ENCODE results near the gene SYNGAP1.

The SYNGAP1 gene

DNA sequence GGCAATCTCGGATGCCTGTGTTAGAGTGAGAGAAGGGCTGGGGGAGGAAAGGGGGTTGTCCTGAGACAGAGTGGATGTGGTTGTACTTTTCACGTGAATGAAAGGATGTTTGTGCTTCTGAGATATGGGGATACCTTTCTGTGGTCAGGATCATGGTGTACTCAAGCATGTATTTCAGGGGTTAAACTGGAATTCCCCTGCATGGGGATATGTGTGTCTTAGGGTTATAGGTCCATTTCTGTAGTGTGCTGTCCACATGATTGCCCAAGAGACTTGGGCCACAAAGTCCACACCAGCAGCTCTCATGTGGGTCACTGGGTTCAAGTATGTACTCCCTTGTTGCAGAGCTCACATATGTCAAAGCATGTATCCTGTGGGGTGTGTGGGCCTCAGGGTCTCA, 10.5 kb downstream of the SYNGAP1 start:
- H2AFZ ChIP-seq (ENCODE audit: low read depth, low read length, severe bottlenecking) = no peak overlapping the region
- no peaks in the 10 kb centered on the region for H3K79me2 ChIP-seq (ENCODE audit: insufficient read depth, low read length)
- peaks cover 23% of the 10 kb centered on the region for H3F3A ChIP-seq (ENCODE audit: insufficient read depth)
- H3K9me2 ChIP-seq (replicated peaks; ENCODE audit: insufficient read depth, low read length) = no peaks in the 10 kb centered on the region
- no peaks in the 10 kb centered on the region for H4K20me1 ChIP-seq (ENCODE audit: low read depth, low read length)
- H3K27ac ChIP-seq (ENCODE audit: low read depth, low read length) = no peak overlapping the region
- no peak overlapping the region for H3K4me2 ChIP-seq (ENCODE audit: low read depth, low read length, poor library complexity, severe bottlenecking)
- no peak overlapping the region for H3K4me3 ChIP-seq (ENCODE audit: insufficient read depth, low read length, poor library complexity, severe bottlenecking)
- TF ChIP-seq, protein P1, sequence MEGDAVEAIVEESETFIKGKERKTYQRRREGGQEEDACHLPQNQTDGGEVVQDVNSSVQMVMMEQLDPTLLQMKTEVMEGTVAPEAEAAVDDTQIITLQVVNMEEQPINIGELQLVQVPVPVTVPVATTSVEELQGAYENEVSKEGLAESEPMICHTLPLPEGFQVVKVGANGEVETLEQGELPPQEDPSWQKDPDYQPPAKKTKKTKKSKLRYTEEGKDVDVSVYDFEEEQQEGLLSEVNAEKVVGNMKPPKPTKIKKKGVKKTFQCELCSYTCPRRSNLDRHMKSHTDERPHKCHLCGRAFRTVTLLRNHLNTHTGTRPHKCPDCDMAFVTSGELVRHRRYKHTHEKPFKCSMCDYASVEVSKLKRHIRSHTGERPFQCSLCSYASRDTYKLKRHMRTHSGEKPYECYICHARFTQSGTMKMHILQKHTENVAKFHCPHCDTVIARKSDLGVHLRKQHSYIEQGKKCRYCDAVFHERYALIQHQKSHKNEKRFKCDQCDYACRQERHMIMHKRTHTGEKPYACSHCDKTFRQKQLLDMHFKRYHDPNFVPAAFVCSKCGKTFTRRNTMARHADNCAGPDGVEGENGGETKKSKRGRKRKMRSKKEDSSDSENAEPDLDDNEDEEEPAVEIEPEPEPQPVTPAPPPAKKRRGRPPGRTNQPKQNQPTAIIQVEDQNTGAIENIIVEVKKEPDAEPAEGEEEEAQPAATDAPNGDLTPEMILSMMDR (IDR thresholded peaks at IDR 0.05; ENCODE audit: insufficient read depth, low read length, poor library complexity, severe bottlenecking) = no peak
- no peak for TF ChIP-seq EZH2phosphoT487 (conservative IDR thresholded peaks at IDR 0.05; ENCODE audit: low read length)
- no peaks in the 10 kb centered on the region for H3K36me3 ChIP-seq (ENCODE audit: low read length)
- no peak overlapping the region for H3K9ac ChIP-seq (ENCODE audit: low read length)
- no peaks in the 10 kb centered on the region for H3K27me3 ChIP-seq (ENCODE audit: low read length)
- no peaks in the 10 kb centered on the region for H3K9me3 ChIP-seq (ENCODE audit: insufficient read depth, low read length)

DNA sequence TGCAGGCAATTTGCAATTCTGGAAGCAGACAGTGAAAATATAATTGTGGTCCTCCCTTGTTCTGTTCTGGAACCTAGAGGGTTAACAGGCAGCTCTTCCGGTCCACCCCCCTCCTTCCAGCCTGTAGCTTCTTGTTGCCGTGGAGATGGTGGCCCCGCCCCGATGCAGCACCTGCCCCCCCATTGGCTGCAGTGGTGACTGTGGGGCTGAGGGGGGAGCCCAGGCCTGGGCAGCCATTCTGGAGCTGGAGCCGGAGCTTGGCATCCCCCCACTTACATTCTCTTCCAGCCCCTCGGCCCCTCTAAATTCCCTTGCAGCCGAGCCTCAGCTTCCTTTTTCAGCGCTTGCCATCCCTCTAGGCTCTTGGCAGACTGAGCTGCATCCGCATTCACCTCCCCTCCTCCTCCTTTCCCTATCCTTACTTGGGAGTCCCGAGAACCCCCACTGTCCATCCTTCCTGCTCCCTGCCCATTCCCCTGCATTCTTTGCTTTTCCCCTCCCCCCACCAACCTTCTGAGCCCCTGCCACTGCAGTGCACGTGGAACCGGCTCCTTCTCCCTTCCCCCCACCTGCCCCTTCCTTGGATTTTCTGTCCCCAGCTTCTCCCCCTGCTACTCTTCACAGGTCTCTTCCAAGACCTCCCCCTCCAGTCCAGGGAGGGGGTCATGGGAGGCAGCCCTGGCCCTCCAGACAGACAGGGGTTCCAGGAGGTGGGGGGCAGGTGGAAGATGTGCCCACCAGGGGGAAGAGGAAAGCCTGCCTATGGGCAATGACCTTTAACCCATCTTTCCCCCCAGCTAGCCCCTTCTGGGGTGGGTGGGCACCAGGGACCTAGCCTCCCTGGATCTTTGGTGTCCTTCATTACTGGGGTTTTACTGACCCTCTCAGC, 11.4 kb downstream of the SYNGAP1 start:
- H3K27me3 ChIP-seq (ENCODE audit: low read length) = no peaks in the 10 kb centered on the region
- no peak overlapping the region for H3K27ac ChIP-seq (ENCODE audit: low read depth, low read length)
- no peak overlapping the region for H3K9ac ChIP-seq (ENCODE audit: low read length)
- no peaks in the 10 kb centered on the region for H4K20me1 ChIP-seq (ENCODE audit: low read depth, low read length)
- no peaks in the 10 kb centered on the region for H3K79me2 ChIP-seq (ENCODE audit: insufficient read depth, low read length)
- no peaks in the 10 kb centered on the region for H3K9me3 ChIP-seq (ENCODE audit: insufficient read depth, low read length)
- TF ChIP-seq, protein P1 (IDR thresholded peaks at IDR 0.05; ENCODE audit: insufficient read depth, low read length, poor library complexity, severe bottlenecking) = no peak
- TF ChIP-seq EZH2phosphoT487 (conservative IDR thresholded peaks at IDR 0.05; ENCODE audit: low read length) = no peak
- no peak overlapping the region for H3K4me3 ChIP-seq (ENCODE audit: insufficient read depth, low read length, poor library complexity, severe bottlenecking)
- no peak overlapping the region for H2AFZ ChIP-seq (ENCODE audit: low read depth, low read length, severe bottlenecking)
- no peak overlapping the region for H3K4me2 ChIP-seq (ENCODE audit: low read depth, low read length, poor library complexity, severe bottlenecking)
- H3K36me3 ChIP-seq (ENCODE audit: low read length) = no peaks in the 10 kb centered on the region
- no peaks in the 10 kb centered on the region for H3K9me2 ChIP-seq (replicated peaks; ENCODE audit: insufficient read depth, low read length)
- peaks cover 20% of the 10 kb centered on the region for H3F3A ChIP-seq (ENCODE audit: insufficient read depth)

DNA sequence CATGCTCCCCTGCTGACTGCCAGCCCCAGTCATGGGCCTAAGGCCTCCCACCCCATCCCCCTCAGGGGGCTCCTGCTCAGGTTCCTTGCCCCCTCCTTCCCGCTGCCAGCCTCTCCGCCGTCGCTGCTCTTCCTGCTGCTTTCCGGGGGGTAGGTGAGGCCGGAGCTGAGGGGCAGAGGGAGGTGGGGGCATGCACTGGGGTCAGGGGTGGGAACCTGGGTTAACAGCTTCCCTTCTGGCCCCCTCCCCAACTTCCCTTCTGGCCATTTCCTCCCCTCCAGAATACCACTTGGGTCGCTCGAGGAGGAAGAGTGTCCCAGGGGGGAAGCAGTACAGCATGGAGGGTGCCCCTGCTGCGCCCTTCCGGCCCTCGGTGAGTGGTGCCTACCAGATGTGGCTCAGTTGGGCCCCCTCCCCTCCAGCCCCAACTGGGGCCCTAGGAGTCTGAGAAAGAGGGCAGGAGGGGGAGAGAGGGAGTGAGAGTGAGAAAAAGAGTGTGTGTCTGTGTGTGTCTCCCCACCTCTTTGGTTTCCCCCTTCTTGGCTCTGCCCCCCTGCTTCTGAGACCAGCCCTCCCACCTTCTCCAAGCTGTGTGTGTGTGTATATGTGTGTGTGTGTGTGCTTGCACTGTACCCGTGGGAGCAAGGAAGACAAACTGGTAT, 12.1 kb downstream of the SYNGAP1 start:
- TF ChIP-seq, protein P1 (IDR thresholded peaks at IDR 0.05; ENCODE audit: insufficient read depth, low read length, poor library complexity, severe bottlenecking) = no peak
- TF ChIP-seq EZH2phosphoT487 (conservative IDR thresholded peaks at IDR 0.05; ENCODE audit: low read length) = no peak
- H3K27ac ChIP-seq (ENCODE audit: low read depth, low read length) = no peak overlapping the region
- H3F3A ChIP-seq (ENCODE audit: insufficient read depth) = peaks cover 18% of the 10 kb centered on the region
- no peaks in the 10 kb centered on the region for H3K36me3 ChIP-seq (ENCODE audit: low read length)
- no peaks in the 10 kb centered on the region for H3K27me3 ChIP-seq (ENCODE audit: low read length)
- H3K4me2 ChIP-seq (ENCODE audit: low read depth, low read length, poor library complexity, severe bottlenecking) = no peak overlapping the region
- H3K9me3 ChIP-seq (ENCODE audit: insufficient read depth, low read length) = no peaks in the 10 kb centered on the region
- H4K20me1 ChIP-seq (ENCODE audit: low read depth, low read length) = no peaks in the 10 kb centered on the region
- no peak overlapping the region for H2AFZ ChIP-seq (ENCODE audit: low read depth, low read length, severe bottlenecking)
- H3K9me2 ChIP-seq (replicated peaks; ENCODE audit: insufficient read depth, low read length) = no peaks in the 10 kb centered on the region
- no peak overlapping the region for H3K4me3 ChIP-seq (ENCODE audit: insufficient read depth, low read length, poor library complexity, severe bottlenecking)
- no peak overlapping the region for H3K9ac ChIP-seq (ENCODE audit: low read length)
- no peaks in the 10 kb centered on the region for H3K79me2 ChIP-seq (ENCODE audit: insufficient read depth, low read length)
